Fibroblast of the aortic adventitia (primary cell): ENCODE measurements around the gene SCNN1A. TPM values are rescaled to one million over a fixed set of nuclear protein-coding genes. Genes with fewer than 3 reads are reported as not detected.

ENCODE experiments used
- DNase-seq: peaks from one replicate; pipeline ENCODE4 v3.0.0-alpha.2; 2010; ENCODE audit warnings: low read depth
- H3K4me3 ChIP-seq: 2 replicates; pipeline ENCODE4 v1.5.1; 2011; ENCODE audit warnings: low read depth, mild to moderate bottlenecking, control low read depth, low read length, moderate library complexity
- CTCF ChIP-seq: IDR thresholded peaks from 2 replicates; pipeline ENCODE4 v1.5.1; 2011; ENCODE audit warnings: mild to moderate bottlenecking, low read length, control low read depth, inconsistent platforms; ENCODE audit not compliant: insufficient read depth
- total RNA-seq: library from RNA; depleted of rRNA; stranded (reverse); fragments of >200 nt; gene quantifications from 2 replicates; pipeline ENCODE4 v1.2.3, GENCODE V29; 2012; ENCODE audit warnings: low replicate concordance

SCNN1A gene
- total RNA-seq, 1 donor, result under 0.01 TPM

GRCh38 chr12:6330999-6331714, 44.2 kb downstream of the SCNN1A start:
- no peak for TF ChIP-seq CTCF
- DNase-seq, result peak; percentile 14
- no peak overlapping the region for H3K4me3 ChIP-seq

- H3K4me3 ChIP-seq, result no peak overlapping the region
- TF ChIP-seq CTCF, result no peak
- DNase-seq, result no peak
These were observed 45.2 kb downstream of the SCNN1A start for GRCh38 chr12:6330192-6330591.

GRCh38 chr12:6329703-6330064, 45.7 kb downstream of the SCNN1A start:
- no peak for DNase-seq
- TF ChIP-seq CTCF, result no peak
- H3K4me3 ChIP-seq, result no peak overlapping the region

GRCh38 chr12:6328945-6329702, 46.2 kb downstream of the SCNN1A start:
- DNase-seq, result no peak
- no peak for TF ChIP-seq CTCF
- H3K4me3 ChIP-seq, result no peak overlapping the region

GRCh38 chr12:6328045-6328779, 47.2 kb downstream of the SCNN1A start:
- TF ChIP-seq CTCF, result no peak
- no peak for DNase-seq
- no peak overlapping the region for H3K4me3 ChIP-seq

- TF ChIP-seq CTCF, result no peak
- no peak for DNase-seq
- no peak overlapping the region for H3K4me3 ChIP-seq
These were observed 47.9 kb downstream of the SCNN1A start for GRCh38 chr12:6327229-6328041.
